ENCODE data around the gene ATP5F1D.
A peak's percentile ranks its signal among the peaks of the same experiment; 100 is the strongest.
"Not testable (repeated sequence)": the region's sequence is repeated elsewhere in the genome, so short reads cannot be mapped to it uniquely, and the experiment has no call there.

Gene ATP5F1D

GRCh38 chr19:1239796-1240737 is 1.5 kb upstream of the ATP5F1D start:
- TF ChIP-seq CTCF (IDR thresholded peaks at IDR 0.05; ENCODE audit: low read depth, low read length), result peak; percentile 63
- H3K4me3 ChIP-seq (ENCODE audit: low read depth, low read length), result peak overlapping the region; percentile 45

- H3K4me3 ChIP-seq (ENCODE audit: low read depth, low read length), result peak overlapping the region; percentile 73
These were observed 626 bp upstream of the ATP5F1D start for GRCh38 chr19:1240925-1241324.

GRCh38 chr19:1243768-1244692 is 2.5 kb downstream of the ATP5F1D start:
- TF ChIP-seq CTCF (IDR thresholded peaks at IDR 0.05; ENCODE audit: low read depth, low read length), result peak; percentile 87

More at GRCh38 chr19:1240925-1241324, 626 bp upstream of the ATP5F1D start:
- no peak for TF ChIP-seq CTCF (IDR thresholded peaks at IDR 0.05; ENCODE audit: low read depth, low read length)

GRCh38 chr19:1244693-1245451 is 3.3 kb downstream of the ATP5F1D start:
- no peak overlapping the region for H3K4me3 ChIP-seq (ENCODE audit: low read depth, low read length)
- TF ChIP-seq CTCF (IDR thresholded peaks at IDR 0.05; ENCODE audit: low read depth, low read length), result no peak

More at GRCh38 chr19:1243768-1244692, 2.5 kb downstream of the ATP5F1D start:
- H3K4me3 ChIP-seq (ENCODE audit: low read depth, low read length), result no peak overlapping the region

GRCh38 chr19:1245494-1246264 is 4.1 kb downstream of the ATP5F1D start:
- H3K4me3 ChIP-seq (ENCODE audit: low read depth, low read length), result no peak overlapping the region
- no peak for TF ChIP-seq CTCF (IDR thresholded peaks at IDR 0.05; ENCODE audit: low read depth, low read length)

GRCh38 chr19:1246265-1247087 is 4.9 kb downstream of the ATP5F1D start:
- H3K4me3 ChIP-seq (ENCODE audit: low read depth, low read length), result not testable (repeated sequence)

Data from WI38 (cell line).